Effector memory CD8-positive, alpha-beta T cell (primary cell): ENCODE data around the gene HS6ST2.
"Not testable (repeated sequence)": the region's sequence is repeated elsewhere in the genome, so short reads cannot be mapped to it uniquely, and the experiment has no call there.

Experiments
- ATAC-seq: fragments of 150-1000 bp; cut with Tn5 transposase; replicated peaks from 2 replicates; pipeline ENCODE4 v1.10.0; 2021; ENCODE audit warnings: mild to moderate bottlenecking, moderate library complexity
- DNase-seq, 3 experiments: peaks; one replicate each; pipeline ENCODE4 v3.0.0; 2021
- H3K27ac Mint-ChIP-seq, 2 donors: one replicate each; pipeline ENCODE4 v1.8.0; 2022; ENCODE audit warnings: mild to moderate bottlenecking in 2 of 2, mixed read lengths in 2 of 2, moderate library complexity in 2 of 2
- H3K27me3 Mint-ChIP-seq, 2 donors: one replicate each; pipeline ENCODE4 v1.8.0; 2022; ENCODE audit warnings: mixed read lengths in 2 of 2
- H3K36me3 Mint-ChIP-seq: one replicate; pipeline ENCODE4 v1.8.0; 2022; ENCODE audit warnings: mild to moderate bottlenecking, moderate library complexity, mixed read lengths; ENCODE audit not compliant: insufficient read depth
- H3K4me1 Mint-ChIP-seq, 2 donors: one replicate each; pipeline ENCODE4 v1.8.0; 2022; ENCODE audit warnings: low read depth in 2 of 2, mixed read lengths in 2 of 2
- H3K4me3 Mint-ChIP-seq, 2 donors: one replicate each; pipeline ENCODE4 v1.8.0; 2022; ENCODE audit warnings: mild to moderate bottlenecking in 2 of 2, mixed read lengths in 2 of 2, moderate library complexity in 2 of 2
- H3K9me3 Mint-ChIP-seq, 2 donors: one replicate each; pipeline ENCODE4 v1.8.0; 2022; ENCODE audit warnings: mixed read lengths in 2 of 2

Gene HS6ST2

GRCh38 chrX:132908891-132909290 is 49.5 kb downstream of the HS6ST2 start:
- DNase-seq (no peak), ATAC-seq (no peak)
- Mint-ChIP-seq H3K9me3 (no peaks in the 10 kb centered on the region), H3K27ac (no peak overlapping the region), H3K36me3 (no peaks in the 10 kb centered on the region), H3K27me3 (peaks cover 13 to 17% of the 10 kb centered on the region in 2 donors), H3K4me1 (no peaks in the 10 kb centered on the region), H3K4me3 (no peak overlapping the region)

- ATAC-seq (no peak), DNase-seq (no peak)
- H3K4me1 Mint-ChIP-seq = no peaks in the 10 kb centered on the region
- no peak overlapping the region for H3K27ac Mint-ChIP-seq
- no peaks in the 10 kb centered on the region for H3K27me3 Mint-ChIP-seq
- no peaks in the 10 kb centered on the region for H3K36me3 Mint-ChIP-seq
- no peaks in the 10 kb centered on the region for H3K9me3 Mint-ChIP-seq
- no peak overlapping the region for H3K4me3 Mint-ChIP-seq
These were observed 57.7 kb downstream of the HS6ST2 start for GRCh38 chrX:132900633-132901293.

GRCh38 chrX:132887569-132887968 is 70.9 kb downstream of the HS6ST2 start:
- no peak overlapping the region for H3K4me3 Mint-ChIP-seq
- no peak for ATAC-seq
- H3K4me1 Mint-ChIP-seq = no peaks in the 10 kb centered on the region
- no peaks in the 10 kb centered on the region for H3K36me3 Mint-ChIP-seq
- no peak overlapping the region for H3K27ac Mint-ChIP-seq
- H3K27me3 Mint-ChIP-seq = peaks cover 0 to 5% of the 10 kb centered on the region in 2 donors
- H3K9me3 Mint-ChIP-seq = no peaks in the 10 kb centered on the region
- DNase-seq = no peak

DNA sequence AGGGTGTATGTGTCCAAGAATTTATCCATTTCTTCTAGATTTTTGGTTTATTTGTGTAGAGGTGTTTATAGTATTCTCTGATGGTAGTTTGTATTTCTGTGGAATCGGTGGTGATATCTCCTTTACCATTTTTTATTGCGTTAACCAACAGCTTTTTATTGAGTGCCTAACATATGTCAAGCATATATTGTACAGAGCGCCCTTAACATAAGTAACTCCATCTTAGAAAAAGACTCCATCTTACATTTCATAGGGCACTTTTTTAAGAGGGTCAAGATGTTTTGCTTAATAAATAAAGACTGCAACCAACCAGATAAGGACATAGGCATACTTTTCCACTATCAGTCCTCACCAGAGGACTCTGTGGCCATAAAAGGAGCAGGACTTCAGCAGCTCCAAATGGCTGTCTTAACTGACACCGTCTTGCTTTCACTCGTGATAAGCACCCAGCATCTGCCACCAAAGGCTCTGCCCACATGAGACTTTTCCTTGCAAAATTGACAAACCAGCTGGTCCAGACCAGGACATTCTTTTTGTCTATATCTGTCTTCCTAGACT is 75.0 kb downstream of the HS6ST2 start:
- Mint-ChIP-seq H3K4me3 (no peak overlapping the region), H3K9me3 (no peaks in the 10 kb centered on the region), H3K27me3 (peaks cover 0 to 5% of the 10 kb centered on the region in 2 donors), H3K27ac (no peak overlapping the region), H3K36me3 (no peaks in the 10 kb centered on the region), H3K4me1 (no peaks in the 10 kb centered on the region)
- no peak for DNase-seq
- ATAC-seq = no peak

DNA sequence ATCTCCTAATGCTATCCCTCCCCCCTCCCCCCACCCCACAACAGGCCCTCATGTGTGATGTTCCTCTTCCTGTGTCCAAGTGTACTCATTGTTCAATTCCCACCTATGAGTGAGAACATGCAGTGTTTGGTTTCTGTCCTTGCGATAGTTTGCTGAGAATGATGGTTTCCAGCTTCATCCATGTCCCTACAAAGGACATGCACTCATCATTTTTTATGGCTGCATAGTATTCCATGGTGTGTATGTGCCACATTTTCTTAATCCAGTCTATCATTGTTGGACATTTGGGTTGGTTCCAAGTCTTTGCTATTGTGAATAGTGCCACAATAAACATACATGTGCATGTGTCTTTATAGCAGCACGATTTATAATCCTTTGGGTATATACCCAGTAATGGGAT is 77.7 kb downstream of the HS6ST2 start:
- not testable (repeated sequence) for H3K4me3 Mint-ChIP-seq, H3K27me3 Mint-ChIP-seq, H3K4me1 Mint-ChIP-seq, ATAC-seq, H3K9me3 Mint-ChIP-seq, H3K27ac Mint-ChIP-seq, DNase-seq, H3K36me3 Mint-ChIP-seq

GRCh38 chrX:132877954-132878536 is 80.4 kb downstream of the HS6ST2 start:
- Mint-ChIP-seq H3K27ac (no peak overlapping the region), H3K4me1 (no peaks in the 10 kb centered on the region), H3K4me3 (no peak overlapping the region), H3K36me3 (no peaks in the 10 kb centered on the region), H3K9me3 (no peaks in the 10 kb centered on the region), H3K27me3 (peaks cover 0 to under 1% of the 10 kb centered on the region in 2 donors)
- no peak for DNase-seq
- ATAC-seq = no peak

GRCh38 chrX:132876523-132877338 is 81.7 kb downstream of the HS6ST2 start:
- no peak for ATAC-seq

DNA sequence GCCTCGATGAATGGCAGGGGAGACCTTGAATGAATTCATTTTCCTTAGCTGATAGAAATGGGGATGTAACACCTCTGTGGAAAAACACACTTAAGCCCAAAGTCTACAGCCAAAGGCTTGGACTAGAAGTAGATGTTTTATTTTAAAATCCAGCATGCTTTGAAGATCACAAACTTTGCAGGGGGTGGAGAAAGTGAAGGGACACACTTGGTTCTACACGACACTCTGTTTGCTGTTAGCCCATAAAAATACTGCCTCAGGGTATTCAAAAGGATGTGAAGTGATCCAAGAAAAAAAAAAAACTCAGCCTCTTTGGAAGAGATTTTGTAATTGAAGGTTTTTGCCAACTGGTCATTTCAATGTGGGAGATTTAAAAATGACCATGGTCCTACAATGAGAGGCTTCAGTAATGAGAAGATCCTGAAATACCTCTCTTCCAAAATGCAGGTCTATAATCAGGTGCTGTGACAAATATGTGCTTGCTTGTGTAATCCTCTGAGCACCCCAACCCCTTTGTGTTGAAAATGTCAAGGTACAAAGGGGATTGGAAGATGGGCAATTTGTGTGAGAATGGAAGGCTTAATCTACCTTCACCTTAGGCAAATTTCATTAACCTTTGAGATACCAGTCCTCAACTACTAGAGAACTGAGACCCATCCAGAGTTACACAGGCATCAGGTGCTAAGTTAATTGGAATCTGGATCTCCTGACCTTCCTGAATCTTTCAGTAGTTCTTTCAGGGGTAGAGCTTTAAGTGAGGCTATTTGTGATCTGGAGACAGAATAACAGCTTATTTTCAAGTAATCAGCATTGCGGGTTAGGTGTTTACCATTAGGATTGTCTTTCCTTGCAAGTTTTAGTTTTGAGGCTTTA is 82.5 kb downstream of the HS6ST2 start:
- Mint-ChIP-seq H3K36me3 (no peaks in the 10 kb centered on the region), H3K27me3 (no peaks in the 10 kb centered on the region), H3K9me3 (no peaks in the 10 kb centered on the region), H3K4me1 (no peaks in the 10 kb centered on the region), H3K27ac (no peak overlapping the region), H3K4me3 (no peak overlapping the region)
- DNase-seq = no peak
- no peak for ATAC-seq

More at GRCh38 chrX:132876523-132877338, 81.7 kb downstream of the HS6ST2 start:
- Mint-ChIP-seq H3K9me3 (no peaks in the 10 kb centered on the region), H3K27me3 (no peaks in the 10 kb centered on the region), H3K36me3 (no peaks in the 10 kb centered on the region), H3K27ac (no peak overlapping the region), H3K4me1 (no peaks in the 10 kb centered on the region), H3K4me3 (no peak overlapping the region)
- no peak for DNase-seq

- no peaks in the 10 kb centered on the region for H3K36me3 Mint-ChIP-seq
- DNase-seq (no peak), ATAC-seq (no peak)
- peaks cover 0 to under 1% of the 10 kb centered on the region in 2 donors for H3K27me3 Mint-ChIP-seq
- no peak overlapping the region for H3K4me3 Mint-ChIP-seq
- H3K27ac Mint-ChIP-seq = no peak overlapping the region
- H3K9me3 Mint-ChIP-seq = peaks cover 0 to 2% of the 10 kb centered on the region in 2 donors
- peaks cover 9 to 15% of the 10 kb centered on the region in 2 donors for H3K4me1 Mint-ChIP-seq
These were observed 95.9 kb downstream of the HS6ST2 start for GRCh38 chrX:132862562-132862961.

DNA sequence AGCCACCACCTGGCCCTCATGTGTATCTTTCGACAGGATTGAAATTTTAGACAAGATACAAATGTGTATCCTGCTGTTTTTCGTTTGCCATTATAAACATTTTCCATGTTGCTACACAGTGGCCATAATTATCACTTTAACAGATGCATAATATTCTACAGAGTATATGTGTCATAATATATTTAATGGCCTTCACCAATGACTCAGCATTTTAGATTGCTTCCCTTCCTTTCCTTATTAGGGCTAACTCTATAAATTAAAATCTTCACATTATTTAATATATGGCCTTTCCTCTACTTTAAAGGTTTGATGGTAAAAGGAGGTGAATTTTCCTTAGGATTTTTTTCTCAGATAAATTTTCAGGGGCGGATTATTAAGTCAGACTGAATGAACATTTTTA is 97.4 kb downstream of the HS6ST2 start:
- Mint-ChIP-seq H3K27ac (no peak overlapping the region), H3K27me3 (no peaks in the 10 kb centered on the region), H3K4me3 (no peak overlapping the region), H3K9me3 (peaks cover 0 to 4% of the 10 kb centered on the region in 2 donors), H3K36me3 (no peaks in the 10 kb centered on the region), H3K4me1 (peaks cover 9 to 15% of the 10 kb centered on the region in 2 donors)
- DNase-seq (no peak), ATAC-seq (no peak)

DNA sequence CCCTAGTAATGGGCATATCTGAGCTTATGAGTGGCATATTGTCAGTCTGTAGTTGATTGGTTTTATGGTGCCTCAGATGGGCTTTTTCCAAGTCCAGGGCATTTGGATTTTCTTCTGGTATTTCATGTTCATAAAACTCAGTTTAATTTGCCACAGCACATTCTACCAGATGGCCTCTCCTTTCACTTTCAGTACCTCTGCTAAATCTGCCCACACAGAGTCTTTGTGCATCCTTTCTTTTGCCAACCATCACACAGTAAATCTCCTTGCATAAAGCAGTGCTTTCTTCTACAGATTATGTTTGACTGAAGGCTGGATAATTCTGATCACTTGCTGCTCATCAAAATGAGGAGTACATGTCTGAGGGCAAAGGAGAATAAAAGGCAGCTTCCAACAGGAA is 98.2 kb downstream of the HS6ST2 start:
- Mint-ChIP-seq H3K4me3 (no peak overlapping the region), H3K27me3 (no peaks in the 10 kb centered on the region), H3K36me3 (no peaks in the 10 kb centered on the region), H3K27ac (no peak overlapping the region), H3K9me3 (peaks cover 0 to 4% of the 10 kb centered on the region in 2 donors), H3K4me1 (peaks cover 9 to 15% of the 10 kb centered on the region in 2 donors)
- ATAC-seq (no peak), DNase-seq (no peak)

GRCh38 chrX:132858018-132858417 is 100.4 kb downstream of the HS6ST2 start:
- Mint-ChIP-seq H3K36me3 (no peaks in the 10 kb centered on the region), H3K4me3 (peak overlapping the region in 1 of 2 donors; percentile 28), H3K9me3 (peaks cover 0 to 3% of the 10 kb centered on the region in 2 donors), H3K27ac (peak overlapping the region; percentile 27 to 36), H3K4me1 (peaks cover 9 to 15% of the 10 kb centered on the region in 2 donors), H3K27me3 (no peaks in the 10 kb centered on the region)
- DNase-seq (no peak), ATAC-seq (peak; percentile 35)
